GM10248 (cell line): ENCODE measurements around the gene MTG2.

Experiments
- CTCF ChIA-PET: fragments of 300-600 bp; sonication (Branson Sonifier 250); formaldehyde crosslinking; extraction: SDS; loops from one replicate; lab custom pipeline; 2021; ENCODE audit warnings: antibody characterized with exemption; lab: Yijun Ruan, JAX
- POLR2A ChIA-PET: fragments of 350-650 bp; sonication (Branson Sonifier 250); formaldehyde crosslinking; extraction: SDS; loops from one replicate; lab custom pipeline; 2020; ENCODE audit warnings: antibody characterized with exemption; lab: Yijun Ruan, JAX
- DNase-seq: peaks from one replicate; pipeline ENCODE4 v3.0.0; 2012; ENCODE audit errors: extremely low spot score
- TF ChIP-seq, protein P1 (sequence below): IDR thresholded peaks from 2 replicates; pipeline ENCODE4 v1.5.1; 2012; ENCODE audit warnings: mild to moderate bottlenecking, low read depth; ENCODE audit errors: extremely low read depth, missing control alignments, control extremely low read depth

The MTG2 gene, protein sequence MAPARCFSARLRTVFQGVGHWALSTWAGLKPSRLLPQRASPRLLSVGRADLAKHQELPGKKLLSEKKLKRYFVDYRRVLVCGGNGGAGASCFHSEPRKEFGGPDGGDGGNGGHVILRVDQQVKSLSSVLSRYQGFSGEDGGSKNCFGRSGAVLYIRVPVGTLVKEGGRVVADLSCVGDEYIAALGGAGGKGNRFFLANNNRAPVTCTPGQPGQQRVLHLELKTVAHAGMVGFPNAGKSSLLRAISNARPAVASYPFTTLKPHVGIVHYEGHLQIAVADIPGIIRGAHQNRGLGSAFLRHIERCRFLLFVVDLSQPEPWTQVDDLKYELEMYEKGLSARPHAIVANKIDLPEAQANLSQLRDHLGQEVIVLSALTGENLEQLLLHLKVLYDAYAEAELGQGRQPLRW

DNA sequence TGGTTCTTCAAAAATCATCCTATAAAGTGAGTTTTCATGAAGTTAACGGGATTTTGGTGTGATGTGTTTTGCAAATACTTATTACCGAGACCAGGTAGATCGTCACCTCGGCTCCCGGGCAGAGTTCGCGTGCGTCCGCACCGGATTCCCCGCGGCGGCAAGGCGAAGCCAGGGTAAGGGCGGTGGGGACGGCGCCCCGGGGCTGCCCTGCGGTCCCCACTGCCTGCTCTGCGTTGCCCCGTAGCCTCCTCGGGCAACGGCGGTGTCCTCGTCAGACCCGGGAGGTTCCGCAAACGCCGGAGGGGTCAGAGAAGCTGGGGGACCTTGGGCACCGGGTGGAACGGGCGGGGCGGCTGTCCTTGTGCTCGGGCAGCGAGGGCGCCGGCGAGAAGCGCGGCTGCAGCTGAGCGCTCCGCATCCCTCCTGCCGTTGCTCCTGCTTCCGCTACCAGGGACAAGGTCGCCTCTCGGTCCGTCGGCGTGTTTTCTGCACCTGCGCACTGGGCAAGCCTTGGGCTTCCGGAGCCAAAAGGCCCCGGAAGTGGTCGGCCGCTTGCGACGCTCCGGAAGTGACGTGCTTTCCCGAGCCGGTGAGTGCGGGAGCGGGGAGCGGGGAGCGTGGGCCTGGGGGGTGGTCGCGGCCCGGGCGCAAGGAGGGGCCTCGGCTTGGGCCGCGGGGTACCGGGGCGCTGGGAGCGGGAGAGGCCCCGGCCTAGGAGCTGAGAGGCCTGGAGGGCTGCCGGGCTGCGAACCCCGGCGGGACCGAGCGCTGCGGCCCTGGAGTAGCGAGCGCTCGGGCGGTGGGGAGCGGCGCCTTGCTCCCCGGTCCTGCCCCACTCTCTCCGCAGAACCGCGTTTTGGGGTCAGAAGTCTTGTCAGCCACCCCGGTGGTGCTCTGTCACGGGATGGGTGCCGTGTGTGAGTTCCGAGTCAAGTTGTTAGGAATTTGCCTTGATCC, at the start of gene MTG2:
MTG2 (plus strand) TSS at position 560 of the 957 bp plus-strand sequence. CDS start 10,393 bp downstream, outside the sequence.
- TF ChIP-seq, protein P1, sequence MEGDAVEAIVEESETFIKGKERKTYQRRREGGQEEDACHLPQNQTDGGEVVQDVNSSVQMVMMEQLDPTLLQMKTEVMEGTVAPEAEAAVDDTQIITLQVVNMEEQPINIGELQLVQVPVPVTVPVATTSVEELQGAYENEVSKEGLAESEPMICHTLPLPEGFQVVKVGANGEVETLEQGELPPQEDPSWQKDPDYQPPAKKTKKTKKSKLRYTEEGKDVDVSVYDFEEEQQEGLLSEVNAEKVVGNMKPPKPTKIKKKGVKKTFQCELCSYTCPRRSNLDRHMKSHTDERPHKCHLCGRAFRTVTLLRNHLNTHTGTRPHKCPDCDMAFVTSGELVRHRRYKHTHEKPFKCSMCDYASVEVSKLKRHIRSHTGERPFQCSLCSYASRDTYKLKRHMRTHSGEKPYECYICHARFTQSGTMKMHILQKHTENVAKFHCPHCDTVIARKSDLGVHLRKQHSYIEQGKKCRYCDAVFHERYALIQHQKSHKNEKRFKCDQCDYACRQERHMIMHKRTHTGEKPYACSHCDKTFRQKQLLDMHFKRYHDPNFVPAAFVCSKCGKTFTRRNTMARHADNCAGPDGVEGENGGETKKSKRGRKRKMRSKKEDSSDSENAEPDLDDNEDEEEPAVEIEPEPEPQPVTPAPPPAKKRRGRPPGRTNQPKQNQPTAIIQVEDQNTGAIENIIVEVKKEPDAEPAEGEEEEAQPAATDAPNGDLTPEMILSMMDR = no peak
- peak; percentile 100 for DNase-seq
- ChIA-PET POLR2A (no interaction called here), CTCF (no interaction called here)

DNA sequence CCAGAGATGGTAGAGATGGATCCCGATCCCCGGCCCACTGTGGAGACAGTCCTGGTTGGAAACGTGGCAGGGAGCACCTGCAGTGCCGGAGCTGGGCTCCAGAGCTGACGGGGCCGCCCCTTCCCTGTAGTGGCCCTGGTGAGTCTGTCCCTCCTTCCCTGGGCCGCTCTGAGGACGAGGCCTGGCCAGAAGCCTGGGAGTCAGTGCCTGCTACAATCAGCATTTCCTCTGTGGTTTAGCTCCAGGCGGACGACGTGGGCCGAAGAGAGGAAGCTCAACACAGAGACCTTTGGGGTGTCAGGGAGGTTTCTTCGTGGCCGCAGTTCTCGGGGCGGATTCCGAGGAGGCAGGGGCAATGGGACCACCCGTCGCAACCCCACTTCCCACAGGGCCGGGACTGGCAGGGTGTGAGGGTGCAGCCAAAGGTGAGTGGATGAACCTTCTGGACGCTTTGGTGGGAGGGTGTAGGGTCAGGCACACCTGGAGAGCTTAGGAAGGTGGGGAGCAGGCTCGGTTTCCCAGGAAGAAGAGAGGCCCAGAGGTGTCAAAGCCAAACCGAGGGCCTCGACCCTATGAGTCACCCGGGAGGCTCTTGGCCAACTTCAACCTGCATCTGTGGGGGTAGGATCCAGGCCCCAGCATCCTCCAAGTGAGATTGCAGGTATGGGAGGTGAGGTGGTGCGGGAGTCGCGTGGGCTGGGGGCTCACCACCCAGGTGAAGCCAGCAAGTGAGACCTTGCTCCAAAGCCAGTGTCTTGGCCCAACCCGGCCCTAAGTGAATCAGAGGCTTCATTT, 49.6 kb upstream of the MTG2 start:
- POLR2A ChIA-PET = interaction anchor here (1.1 kb wide), 1 partner anchor 68 kb away, joined by 3 read pairs; the partner anchor contains the start of gene TAF4
- TF ChIP-seq, protein P1 = no peak
- CTCF ChIA-PET = interaction anchor here (1.2 to 6.7 kb wide), 4 partner anchors 8 to 127 kb away, joined by 3 to 57 read pairs (median 8); no protein-coding TSS in a partner anchor
- DNase-seq = no peak

DNA sequence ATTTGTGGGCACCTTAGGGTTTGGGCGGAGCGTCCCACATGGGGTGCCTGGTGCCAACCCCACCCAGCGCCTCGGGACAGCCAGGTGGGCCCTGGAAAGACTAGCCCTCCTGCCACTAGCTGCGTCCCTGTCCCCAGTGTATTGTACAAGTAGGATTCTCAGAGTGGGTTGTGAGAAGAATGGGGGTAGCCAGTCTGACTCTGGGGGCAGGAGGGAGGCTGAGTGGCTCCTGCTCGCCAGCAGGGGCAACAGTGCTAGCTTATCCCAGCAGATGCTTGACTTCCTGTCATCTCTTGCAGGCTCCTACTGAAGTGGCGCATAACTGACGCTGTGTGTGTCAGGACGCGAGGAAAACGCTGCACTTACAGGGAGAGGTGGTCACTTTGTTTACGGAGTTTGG, 49.0 kb upstream of the MTG2 start:
- TF ChIP-seq, protein P1 = no peak
- DNase-seq = no peak
- ChIA-PET POLR2A (no interaction called here), CTCF (interaction anchor here (1.2 to 6.7 kb wide), 4 partner anchors 8 to 128 kb away, joined by 3 to 57 read pairs (median 8); no protein-coding TSS in a partner anchor)

DNA sequence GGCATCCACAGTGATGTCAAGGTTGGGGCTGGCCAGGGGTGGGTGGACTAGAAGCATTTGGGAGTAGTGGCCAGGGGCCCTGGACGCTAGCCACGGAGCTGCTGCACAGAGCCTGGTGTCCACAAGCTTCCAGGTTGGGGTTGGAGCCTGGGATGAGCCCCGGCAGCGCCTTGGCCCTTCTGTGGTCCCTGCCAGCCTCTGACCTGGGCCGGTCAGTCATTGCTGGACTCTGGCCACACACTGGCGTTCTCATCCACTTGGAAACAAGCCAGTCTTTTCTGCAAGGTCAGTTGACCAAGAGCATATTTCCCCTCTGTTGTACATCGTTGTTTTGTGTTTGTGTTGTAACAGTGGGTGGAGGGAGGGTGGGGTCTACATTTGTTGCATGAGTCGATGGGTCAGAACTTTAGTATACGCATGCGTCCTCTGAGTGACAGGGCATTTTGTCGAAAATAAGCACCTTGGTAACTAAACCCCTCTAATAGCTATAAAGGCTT, 48.0 kb upstream of the MTG2 start:
- no peak for DNase-seq
- ChIA-PET CTCF (interaction anchor here (1.2 to 6.7 kb wide), 4 partner anchors 10 to 166 kb away, joined by 3 to 57 read pairs (median 6); no protein-coding TSS in a partner anchor), POLR2A (interaction anchor here (0.6 to 1.7 kb wide), 2 partner anchors 12 to 69 kb away, joined by 4 to 7 read pairs; partner anchors contain the start of gene TAF4)
- TF ChIP-seq, protein P1 = no peak

DNA sequence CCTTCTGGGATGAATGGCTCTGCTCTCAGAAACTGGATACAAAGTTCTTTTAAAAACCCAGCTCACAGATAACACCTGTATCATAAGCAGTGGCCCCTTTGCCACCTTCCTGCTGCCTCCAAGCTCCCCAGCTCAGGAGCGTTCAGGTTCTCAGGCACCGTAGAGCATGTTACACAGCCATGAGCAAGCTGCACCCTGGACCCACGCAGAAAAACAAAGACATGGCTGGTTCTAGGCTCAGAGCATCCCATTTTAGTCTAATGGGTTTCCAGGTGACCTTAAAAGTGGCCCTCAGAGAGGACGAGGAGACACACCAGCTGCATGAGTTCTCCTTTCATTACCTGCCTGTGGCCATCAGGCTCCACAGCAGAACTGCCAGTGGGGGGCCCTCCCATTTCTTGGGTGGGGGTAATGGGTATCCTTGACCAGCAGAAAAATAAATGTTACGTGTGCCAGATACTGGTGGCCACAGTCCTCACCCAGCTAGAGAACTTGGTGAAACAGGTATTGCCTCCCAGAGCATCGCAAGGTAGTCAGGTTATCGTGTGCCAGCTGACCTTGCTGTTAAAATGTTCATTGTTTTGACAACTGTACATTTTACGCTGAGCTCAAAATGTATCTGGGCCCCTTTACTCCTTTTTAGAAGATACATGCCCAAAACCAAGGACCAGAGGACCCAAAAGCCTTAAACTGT, 47.1 kb upstream of the MTG2 start:
- ChIA-PET CTCF (interaction anchor here (0.8 to 6.7 kb wide), 11 partner anchors 8 to 165 kb away, joined by 3 to 57 read pairs (median 4); no protein-coding TSS in a partner anchor), POLR2A (interaction anchor here (1.0 to 1.7 kb wide), 2 partner anchors 9 to 69 kb away, joined by 5 to 7 read pairs; partner anchors contain the start of gene TAF4)
- no peak for DNase-seq
- TF ChIP-seq, protein P1 = no peak
